Esophagus squamous epithelium (tissue), 5 donors: ENCODE data around the gene PRKCD. TPM values are rescaled to one million over a fixed set of nuclear protein-coding genes. Genes with fewer than 3 reads are reported as not detected.

ENCODE experiments used
- DNase-seq: peaks from one replicate; lab custom pipeline; 2025; lab: John Stamatoyannopoulos, UW
- H3K27ac ChIP-seq, 4 donors: fragments of 200-600 bp; sonication (generic); one replicate each; pipeline ENCODE4 v1.5.1; 2016 to 2019; ENCODE audit warnings: mild to moderate bottlenecking in 1 of 4
- H3K27me3 ChIP-seq, 4 donors: fragments of 200-600 bp; sonication (generic); 1 replicate in 3 of 4; 2 replicates in 1 of 4; pipeline versions ENCODE4 v1.5.1 to v1.6.0; 2017 to 2021; ENCODE audit warnings: antibody characterized with exemption in 1 of 4
- H3K36me3 ChIP-seq, 3 donors: fragments of 200-600 bp; sonication (generic); one replicate each; pipeline ENCODE4 v1.5.1; 2016 to 2019
- H3K4me1 ChIP-seq, 3 donors: fragments of 200-600 bp; sonication (generic); one replicate each; pipeline ENCODE4 v1.5.1; 2017 to 2019
- H3K4me3 ChIP-seq, 4 donors: fragments of 200-600 bp; sonication (generic); 1 replicate in 3 of 4; 2 replicates in 1 of 4; pipeline ENCODE4 v1.5.1; 2016 to 2019; ENCODE audit warnings: mild to moderate bottlenecking in 2 of 4, moderate library complexity in 1 of 4
- H3K9me3 ChIP-seq, 3 donors: fragments of 200-600 bp; sonication (generic); one replicate each; pipeline ENCODE4 v1.5.1; 2016 to 2019
- POLR2A ChIP-seq, 4 donors: fragments of 450-650 bp; IDR thresholded peaks; one replicate each; pipeline ENCODE4 v1.6.1; 2017; ENCODE audit warnings: antibody characterized with exemption in 4 of 4, mild to moderate bottlenecking in 4 of 4, moderate library complexity in 3 of 4
- WGBS, 2 donors: methylation state at CpG; one replicate each; pipeline ENCODE4 v1.1.5; 2018; 5-methylcytosine and 5-hydroxymethylcytosine counted together
- intact Hi-C: fragments of 100-400 bp; cut with DNase I; formaldehyde crosslinking; loops from one replicate; pipeline ENCODE4 v1.15.0; 2022
- total RNA-seq, 4 donors: library from RNA; depleted of rRNA; stranded (reverse); fragments of >200 nt; gene quantifications; one replicate each; pipeline ENCODE4 v1.1.0, GENCODE V29; 2016
- TF ChIP-seq, protein P1 (sequence below), 6 experiments: fragments of 450-650 bp in 4 of 6; fragments of 200-600 bp in 2 of 6; sonication (generic) in 2 of 6; IDR thresholded peaks; one replicate each; pipeline ENCODE4 v1.5.1; 2016 to 2019; ENCODE audit warnings: antibody characterized with exemption in 6 of 6, mild to moderate bottlenecking in 4 of 6, moderate library complexity in 4 of 6
- donor health status: DM: yes; HTN: yes; CAD: no.

Gene PRKCD
- total RNA-seq, 4 donors from 2014 or later: 8.8 to 21.5 (median 20.1) TPM

DNA sequence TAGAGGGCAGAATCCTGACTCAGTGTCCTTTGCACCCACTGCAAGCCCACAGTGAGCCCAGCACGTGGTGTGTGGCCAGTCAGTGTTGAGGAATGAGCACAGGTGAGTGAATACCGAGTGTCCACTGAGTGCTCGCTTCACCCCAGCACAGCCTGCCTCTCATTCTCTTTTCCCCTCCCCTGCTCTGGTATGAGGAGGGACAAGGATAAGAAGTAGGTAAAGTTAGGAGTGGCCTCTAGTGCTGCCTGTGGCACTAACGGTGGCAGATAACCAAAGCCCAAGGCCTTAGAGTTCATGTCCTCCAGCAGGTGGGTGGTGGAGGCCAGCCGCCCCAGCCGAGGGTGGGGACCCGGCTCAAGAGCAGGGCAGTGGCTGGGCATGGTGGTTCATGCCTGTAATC, 38.0 kb downstream of the PRKCD start:
- H3K27me3 ChIP-seq: no peaks in the 10 kb centered on the region
- no peak overlapping the region for H3K27ac ChIP-seq
- intact Hi-C loops: loop anchor here (5.0 kb wide), 2 partner anchors 67 to 87 kb away; partner anchors contain the start of gene RFT1
- no peak for TF ChIP-seq POLR2A (IDR thresholded peaks at IDR 0.05)
- TF ChIP-seq, protein P1, sequence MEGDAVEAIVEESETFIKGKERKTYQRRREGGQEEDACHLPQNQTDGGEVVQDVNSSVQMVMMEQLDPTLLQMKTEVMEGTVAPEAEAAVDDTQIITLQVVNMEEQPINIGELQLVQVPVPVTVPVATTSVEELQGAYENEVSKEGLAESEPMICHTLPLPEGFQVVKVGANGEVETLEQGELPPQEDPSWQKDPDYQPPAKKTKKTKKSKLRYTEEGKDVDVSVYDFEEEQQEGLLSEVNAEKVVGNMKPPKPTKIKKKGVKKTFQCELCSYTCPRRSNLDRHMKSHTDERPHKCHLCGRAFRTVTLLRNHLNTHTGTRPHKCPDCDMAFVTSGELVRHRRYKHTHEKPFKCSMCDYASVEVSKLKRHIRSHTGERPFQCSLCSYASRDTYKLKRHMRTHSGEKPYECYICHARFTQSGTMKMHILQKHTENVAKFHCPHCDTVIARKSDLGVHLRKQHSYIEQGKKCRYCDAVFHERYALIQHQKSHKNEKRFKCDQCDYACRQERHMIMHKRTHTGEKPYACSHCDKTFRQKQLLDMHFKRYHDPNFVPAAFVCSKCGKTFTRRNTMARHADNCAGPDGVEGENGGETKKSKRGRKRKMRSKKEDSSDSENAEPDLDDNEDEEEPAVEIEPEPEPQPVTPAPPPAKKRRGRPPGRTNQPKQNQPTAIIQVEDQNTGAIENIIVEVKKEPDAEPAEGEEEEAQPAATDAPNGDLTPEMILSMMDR (IDR thresholded peaks at IDR 0.05): no peak
- peaks cover 0 to 21% (median 11%) of the 10 kb centered on the region in 3 donors for H3K4me1 ChIP-seq
- peaks cover 0 to 1% (median 0%) of the 10 kb centered on the region in 3 donors for H3K36me3 ChIP-seq
- DNase-seq: no peak
- no peak overlapping the region for H3K4me3 ChIP-seq
- H3K9me3 ChIP-seq: no peaks in the 10 kb centered on the region
- WGBS, 2 donors: 76 to 87% methylated on average over 4 to 6 of the region's 7 CpGs

DNA sequence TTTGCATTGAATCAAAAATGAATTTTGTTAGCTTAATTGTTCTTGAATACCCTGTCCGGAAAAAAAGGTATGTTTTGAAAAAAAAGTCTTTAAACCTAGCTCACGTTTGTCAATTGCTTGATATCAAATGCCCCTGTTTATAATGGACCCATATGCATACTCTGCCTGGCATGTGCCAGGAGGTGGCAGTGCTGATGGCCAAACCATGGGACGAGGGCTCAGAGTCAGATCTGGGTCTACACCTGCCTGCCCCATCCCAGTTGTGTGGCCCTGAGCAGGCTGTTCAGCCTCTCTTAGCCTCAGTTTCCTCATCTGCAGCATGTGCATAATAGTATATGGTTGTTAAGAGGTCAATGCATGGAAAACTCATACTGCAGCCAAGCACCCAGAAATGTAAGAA, 38.8 kb downstream of the PRKCD start:
- Histone ChIP-seq H3K36me3 (no peaks in the 10 kb centered on the region), H3K9me3 (no peaks in the 10 kb centered on the region), H3K27ac (no peak overlapping the region), H3K27me3 (no peaks in the 10 kb centered on the region), H3K4me3 (no peak overlapping the region), H3K4me1 (peaks cover 0 to 13% (median 4%) of the 10 kb centered on the region in 3 donors)
- intact Hi-C loops: loop anchor here (5.0 kb wide), 2 partner anchors 68 to 88 kb away; partner anchors contain the start of gene RFT1
- TF ChIP-seq, protein P1 (IDR thresholded peaks at IDR 0.05): peak in 1 of 6 experiments; percentile 26
- no peak for TF ChIP-seq POLR2A (IDR thresholded peaks at IDR 0.05)
- no peak for DNase-seq
- 52 to 56% methylated on average over 3 of the region's 3 CpGs for WGBS, 2 donors

DNA sequence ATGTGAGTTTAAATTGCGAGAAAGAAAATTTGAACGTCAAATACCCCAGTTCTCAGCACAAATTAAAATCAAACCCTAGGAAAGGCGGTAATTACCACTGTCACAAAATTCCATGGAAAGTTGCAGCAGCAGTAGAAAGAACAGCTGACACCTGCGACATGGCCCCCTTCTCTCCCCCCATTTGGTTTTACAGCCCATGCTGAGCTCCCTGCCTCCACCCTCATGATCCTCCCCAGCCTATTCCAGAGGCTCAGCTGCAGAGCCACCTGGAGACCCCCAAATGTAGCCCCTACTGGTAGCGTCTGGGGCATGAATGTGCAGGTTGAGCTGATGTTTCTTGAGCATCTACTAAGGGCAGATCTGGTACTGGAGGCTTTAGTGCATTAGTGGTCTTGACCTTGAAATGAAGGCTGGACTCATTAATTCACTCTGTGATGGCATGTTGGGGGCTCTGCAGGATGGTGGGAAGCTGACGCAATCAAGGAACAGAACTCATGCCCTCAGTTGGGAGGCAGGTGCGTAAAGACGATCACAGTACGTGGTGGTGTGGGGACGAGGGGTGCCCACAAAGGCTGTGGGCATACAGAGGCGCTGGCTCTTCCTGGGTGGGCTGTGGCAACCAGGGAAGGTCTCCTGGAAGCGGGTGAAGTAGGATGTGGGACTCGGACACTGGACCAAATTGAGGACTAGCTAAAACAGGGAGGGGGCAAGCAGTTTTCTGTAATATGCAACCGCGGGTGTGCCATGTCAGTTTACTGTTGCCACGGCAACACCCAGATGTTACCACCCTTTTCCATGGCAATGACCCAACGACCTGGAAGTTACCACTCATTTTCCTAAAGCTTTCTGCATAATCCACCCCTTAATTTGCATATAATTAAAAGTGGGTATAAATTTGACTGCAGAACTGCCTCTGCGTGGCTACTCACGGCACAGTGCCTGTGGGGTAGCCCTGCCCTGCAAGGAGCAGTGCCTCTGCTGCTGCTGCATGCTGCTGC, 39.8 kb downstream of the PRKCD start:
- TF ChIP-seq, protein P1 (IDR thresholded peaks at IDR 0.05): no peak
- no peak for TF ChIP-seq POLR2A (IDR thresholded peaks at IDR 0.05)
- Histone ChIP-seq H3K9me3 (no peaks in the 10 kb centered on the region), H3K4me1 (peaks cover 0 to 7% (median 1%) of the 10 kb centered on the region in 3 donors), H3K36me3 (no peaks in the 10 kb centered on the region), H3K27ac (no peak overlapping the region), H3K27me3 (no peaks in the 10 kb centered on the region), H3K4me3 (no peak overlapping the region)
- DNase-seq: no peak
- WGBS, 2 donors: 81 to 85% methylated on average over 17 to 19 of the region's 19 CpGs
- intact Hi-C loops: no loop called here

DNA sequence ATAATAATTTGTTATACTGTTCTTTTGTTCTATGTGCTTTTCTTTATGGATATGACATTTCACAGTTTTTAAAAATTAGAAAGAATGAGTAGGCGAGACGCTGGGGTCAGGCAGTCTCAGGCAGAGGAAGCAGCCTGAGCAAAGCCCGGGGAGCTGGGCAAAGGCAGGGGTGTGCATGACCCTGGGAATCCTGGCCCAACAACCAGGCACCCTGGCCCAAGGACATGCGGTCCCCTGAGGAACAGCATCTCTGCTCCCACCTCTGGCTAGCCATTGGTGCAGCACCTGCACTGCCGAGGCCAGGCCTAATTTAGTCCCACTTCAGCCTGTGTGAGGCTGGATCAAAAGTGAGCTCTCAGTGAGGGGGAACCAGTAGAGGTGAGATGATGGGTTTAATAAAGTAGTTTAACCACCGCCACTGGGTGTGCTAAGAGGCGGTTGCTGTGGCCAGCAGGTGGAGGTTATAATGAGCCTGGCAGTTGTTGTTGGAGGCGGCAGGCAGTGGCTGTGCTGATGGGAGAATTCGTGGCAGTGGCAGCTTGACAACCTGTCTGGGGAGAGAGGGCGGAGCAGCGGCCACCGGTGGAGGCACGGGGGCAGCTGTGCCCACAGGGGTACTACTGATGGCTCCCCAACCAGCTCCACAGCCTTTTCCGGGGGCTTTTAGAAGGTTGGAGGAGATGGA, 41.5 kb downstream of the PRKCD start:
- intact Hi-C loops: no loop called here
- Histone ChIP-seq H3K4me1 (no peaks in the 10 kb centered on the region), H3K4me3 (no peak overlapping the region), H3K36me3 (no peaks in the 10 kb centered on the region), H3K9me3 (no peaks in the 10 kb centered on the region), H3K27me3 (no peaks in the 10 kb centered on the region), H3K27ac (no peak overlapping the region)
- DNase-seq: no peak
- no peak for TF ChIP-seq POLR2A (IDR thresholded peaks at IDR 0.05)
- WGBS, 2 donors: 75 to 82% methylated on average over 13 of the region's 14 CpGs

DNA sequence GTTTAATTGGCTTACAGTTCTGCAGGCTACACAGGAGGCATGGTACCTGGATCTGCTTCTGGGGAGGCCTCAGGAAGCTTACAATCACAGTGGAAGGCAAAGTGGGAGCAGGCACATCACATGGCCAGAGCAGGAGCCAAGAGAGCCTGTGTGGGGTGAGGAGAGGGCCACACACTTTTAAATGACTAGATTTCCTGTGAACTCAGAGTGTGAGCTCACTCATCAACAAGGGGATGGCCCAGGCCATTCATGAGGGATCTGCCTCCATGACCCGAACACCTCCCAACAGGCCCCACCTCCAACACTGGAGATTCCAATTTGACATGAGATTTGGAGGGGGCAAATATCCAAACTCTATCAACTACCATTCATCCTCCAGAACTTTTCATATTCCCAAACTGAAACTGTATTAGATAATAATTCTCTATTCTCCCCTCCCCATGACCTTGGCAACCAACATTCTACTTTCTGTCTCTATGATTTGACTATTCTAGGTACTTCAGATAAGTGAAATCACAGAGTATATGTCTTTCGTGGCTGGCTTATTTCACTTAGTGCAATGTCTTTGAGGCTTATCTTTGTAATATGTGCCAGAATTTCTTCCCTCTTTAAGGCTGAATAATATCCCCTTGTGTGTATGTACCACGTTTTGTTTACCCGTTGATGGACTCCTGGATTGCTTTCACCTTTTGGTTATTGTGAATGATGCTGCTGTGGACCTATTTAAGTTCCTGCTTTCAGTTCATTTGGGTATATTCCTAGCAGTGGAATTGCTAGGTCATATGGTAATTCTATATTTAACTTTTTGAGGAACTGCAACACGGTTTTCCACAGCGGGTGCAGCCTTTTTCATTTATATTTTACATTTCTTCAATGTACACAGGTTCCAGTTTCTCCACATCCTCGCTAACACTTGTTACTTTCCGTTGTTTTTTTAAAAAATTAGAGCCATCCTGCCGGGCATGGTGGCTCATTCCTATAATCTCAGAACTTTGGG, 51.0 kb downstream of the PRKCD start:
- Histone ChIP-seq H3K36me3 (no peaks in the 10 kb centered on the region), H3K4me3 (no peak overlapping the region), H3K27ac (no peak overlapping the region), H3K9me3 (peaks cover 0 to 9% (median 0%) of the 10 kb centered on the region in 3 donors), H3K27me3 (no peaks in the 10 kb centered on the region), H3K4me1 (no peaks in the 10 kb centered on the region)
- TF ChIP-seq, protein P1 (IDR thresholded peaks at IDR 0.05): no peak
- TF ChIP-seq POLR2A (IDR thresholded peaks at IDR 0.05): no peak
- no peak for DNase-seq
- WGBS, 2 donors: 76 to 79% methylated on average over 8 to 9 of the region's 9 CpGs
- intact Hi-C loops: no loop called here
